DMS53 treated with DMSO at 0.1 percent for 48 hours (cell line): ENCODE measurements around the gene OPCML.

Experiments used
- DNase-seq: peaks from one replicate; lab custom pipeline; 2025; ENCODE audit not compliant: unreplicated experiment; lab: John Stamatoyannopoulos, UW

OPCML gene

DNA sequence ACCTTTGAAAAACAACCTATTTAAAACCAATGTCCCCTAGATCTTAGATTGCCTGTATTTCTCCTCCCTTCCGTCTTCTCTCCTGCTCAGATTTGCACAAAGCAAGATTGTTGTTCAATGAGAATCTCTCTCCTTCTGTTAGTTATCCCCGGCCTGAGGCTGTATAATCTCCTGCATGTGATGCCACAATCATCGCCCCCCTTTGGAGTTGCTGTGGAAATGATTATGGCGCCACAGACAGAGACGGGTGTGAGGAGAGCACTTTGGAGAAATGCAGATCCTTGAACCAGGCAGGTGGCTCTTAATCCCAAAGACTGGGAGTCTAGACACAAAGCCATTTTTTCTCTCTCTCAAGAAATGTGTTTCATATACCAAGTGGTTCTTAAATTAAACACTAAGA, 941.3 kb downstream of the OPCML start:
- DNase-seq: no peak

DNA sequence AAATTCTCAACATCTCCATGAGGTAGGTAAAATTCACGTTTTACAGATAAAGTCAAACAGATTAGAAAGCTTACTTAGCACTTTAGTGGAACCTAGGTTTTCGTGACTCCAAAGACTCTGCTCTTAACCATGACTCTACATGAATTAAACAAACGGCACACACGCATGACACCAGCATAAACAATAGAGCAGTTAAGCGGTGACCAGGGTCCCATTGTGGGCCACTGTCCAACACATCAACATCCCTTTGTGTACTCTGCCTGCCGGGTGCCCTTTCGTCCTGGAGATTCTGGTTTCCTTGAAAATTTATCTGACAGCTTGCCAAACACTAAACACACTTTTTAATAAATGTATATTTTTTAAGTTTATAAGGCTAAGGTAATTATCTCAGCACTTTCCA, 941.7 kb downstream of the OPCML start:
- no peak for DNase-seq

DNA sequence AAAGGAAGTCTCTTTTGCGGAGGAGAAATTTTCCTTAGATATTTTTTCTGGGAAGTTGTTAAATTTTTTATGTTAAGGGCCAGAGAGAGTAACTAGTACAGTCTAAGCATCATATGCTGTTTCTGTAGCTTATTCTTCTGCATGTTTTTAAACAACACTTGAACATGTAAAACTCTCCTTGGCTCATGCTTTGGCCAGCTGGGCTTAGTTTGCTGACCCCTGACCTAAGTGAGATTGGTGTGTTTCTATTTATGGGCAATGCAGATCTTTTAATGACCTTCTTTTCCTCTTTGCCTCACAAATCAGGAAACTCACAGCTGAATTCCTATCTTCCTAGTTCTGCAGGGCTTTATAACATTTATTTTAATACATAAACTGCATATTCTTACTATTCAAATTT, 942.5 kb downstream of the OPCML start:
- DNase-seq: no peak

DNA sequence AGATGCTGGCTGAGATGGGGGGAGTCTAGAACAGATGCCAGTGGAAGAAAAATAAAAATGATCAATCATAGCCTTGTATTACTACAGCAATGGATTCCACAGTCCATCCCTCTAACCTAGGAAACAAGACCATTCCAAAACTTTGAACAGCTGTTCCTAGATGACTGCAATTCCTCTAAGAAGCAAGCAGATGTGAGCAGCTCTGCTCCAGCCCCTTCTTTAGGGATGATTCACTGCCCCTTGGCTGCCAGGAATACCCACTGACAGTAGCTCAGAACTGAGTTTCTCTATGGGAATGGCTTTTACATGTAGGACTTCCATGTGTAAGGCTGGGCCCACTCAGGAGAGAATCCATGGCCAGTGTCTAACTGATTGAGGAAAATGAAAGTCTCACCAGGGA, 943.9 kb downstream of the OPCML start:
- no peak for DNase-seq

DNA sequence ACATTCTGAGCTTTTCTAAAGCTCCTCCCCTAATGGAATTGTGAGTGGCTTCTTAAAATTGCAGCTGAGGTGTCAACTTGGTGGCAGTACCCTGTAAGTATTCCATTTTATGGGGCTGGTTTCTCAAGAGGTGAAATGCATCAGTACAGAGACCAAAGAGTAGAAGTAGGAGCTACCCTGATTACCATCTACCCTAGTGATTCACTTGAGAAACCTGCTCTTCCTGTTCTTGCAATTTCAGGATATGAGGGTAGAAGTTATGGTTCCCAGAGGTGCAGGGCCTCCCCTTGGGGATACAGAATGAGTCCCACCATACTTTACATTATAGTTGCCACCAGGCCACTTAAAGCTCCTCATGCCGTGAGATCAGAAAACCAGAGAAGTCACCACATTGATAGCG, 944.6 kb downstream of the OPCML start:
- no peak for DNase-seq

DNA sequence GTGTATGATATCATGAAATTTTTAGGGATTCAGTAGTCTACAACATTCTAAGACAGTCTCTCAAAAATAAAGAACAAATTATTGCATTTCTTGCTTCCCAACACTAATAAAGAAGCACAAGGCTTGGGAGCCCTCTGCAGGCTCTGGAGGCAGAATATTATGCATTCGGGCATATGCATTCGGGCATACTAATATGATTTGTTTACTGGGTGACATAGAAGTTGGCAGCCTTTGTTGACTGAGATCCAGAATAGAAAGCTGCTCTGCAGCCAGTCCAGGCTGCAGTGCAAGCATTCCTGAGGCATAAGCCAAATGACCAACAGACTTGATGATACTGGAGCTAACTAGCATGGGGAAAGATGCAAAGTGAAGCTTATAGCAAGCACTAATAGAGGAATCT, 945.5 kb downstream of the OPCML start:
- no peak for DNase-seq

DNA sequence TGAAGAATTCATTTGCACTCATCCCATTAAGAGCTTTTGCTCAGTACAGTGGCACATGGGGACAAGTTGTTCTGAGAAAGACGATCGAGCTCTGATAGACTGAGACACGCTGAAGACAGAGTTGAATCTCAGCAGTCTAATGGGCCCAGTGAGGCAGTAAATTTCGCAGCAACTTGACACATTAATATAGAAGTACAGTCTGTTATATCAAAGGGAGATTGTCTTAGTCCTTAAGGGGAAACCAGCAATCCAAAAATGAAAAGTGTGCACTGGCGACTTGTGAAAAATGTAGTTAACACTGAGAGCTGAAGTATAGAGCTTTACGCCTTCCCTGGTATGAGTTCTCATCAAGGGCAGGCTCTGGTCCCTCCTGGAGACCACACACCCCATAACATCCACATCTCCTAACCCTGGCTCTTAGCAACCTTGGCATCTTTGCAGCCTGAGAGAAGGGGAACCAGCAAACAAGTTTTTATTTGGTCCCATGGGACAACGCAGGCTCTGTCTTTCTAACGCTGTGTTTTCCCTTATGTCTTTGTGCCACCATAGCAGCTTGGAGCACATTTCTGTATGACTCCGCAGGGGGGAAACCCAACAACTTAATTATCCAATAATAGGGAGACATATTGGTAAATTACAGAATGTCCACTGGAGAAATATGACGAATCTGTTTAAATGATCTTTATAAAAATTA, 952.5 kb downstream of the OPCML start:
- no peak for DNase-seq

DNA sequence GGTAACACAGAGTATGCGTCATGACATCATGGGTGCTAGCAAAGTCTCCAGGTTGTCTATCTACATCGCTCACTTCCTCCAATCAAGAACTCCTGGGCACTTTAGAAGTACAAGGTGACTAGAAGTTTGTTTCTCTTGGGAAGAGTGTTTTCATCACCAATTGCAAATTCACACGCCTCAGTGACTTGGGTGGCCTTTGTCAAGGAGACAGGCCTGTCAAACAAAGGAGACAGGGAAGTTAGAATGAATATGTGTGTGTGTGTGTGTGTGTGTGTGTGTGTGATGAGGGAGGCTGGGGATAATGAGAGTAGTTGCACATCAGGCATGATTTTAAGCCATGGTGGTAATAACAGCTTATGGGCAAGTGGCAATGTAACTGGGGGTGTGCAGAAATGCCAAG, 953.2 kb downstream of the OPCML start:
- DNase-seq: no peak

DNA sequence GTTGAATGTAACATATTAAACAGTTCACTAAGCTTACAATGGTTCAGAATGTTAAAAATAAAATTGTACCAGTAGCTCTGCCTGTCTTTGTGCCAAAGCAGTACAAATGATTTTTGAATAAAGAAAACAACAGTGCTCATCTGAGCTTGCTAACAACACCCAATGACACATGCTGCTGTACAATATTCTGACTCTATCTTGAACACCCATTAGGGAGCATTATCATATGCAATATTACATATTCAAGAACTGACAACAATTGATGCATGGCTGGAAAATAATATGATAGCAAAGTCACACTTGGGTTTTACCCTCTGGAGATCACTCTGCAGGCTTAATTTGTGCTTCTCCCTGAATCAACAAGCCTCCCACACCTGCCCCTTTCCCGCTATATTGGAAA, 953.7 kb downstream of the OPCML start:
- no peak for DNase-seq

DNA sequence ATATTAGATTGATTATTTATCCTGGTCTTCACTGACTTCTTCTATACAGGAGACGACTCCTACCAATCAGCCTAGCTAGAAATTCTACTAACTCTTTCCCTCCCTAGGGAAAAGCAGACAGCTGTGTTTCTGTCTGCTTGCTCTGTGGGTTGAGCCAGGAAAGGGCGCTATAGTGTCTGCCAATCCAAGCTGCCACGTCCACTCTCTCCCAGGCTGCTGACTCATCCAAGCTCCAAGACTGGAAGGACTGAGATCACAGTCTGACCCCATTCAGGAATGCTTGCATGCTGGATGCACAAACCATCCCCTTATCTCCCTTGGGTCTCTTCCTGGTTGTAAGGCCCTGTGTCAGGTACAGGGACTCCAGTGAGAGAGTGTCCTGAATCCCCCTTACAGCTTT, 955.6 kb downstream of the OPCML start:
- DNase-seq: peak; percentile 84

DNA sequence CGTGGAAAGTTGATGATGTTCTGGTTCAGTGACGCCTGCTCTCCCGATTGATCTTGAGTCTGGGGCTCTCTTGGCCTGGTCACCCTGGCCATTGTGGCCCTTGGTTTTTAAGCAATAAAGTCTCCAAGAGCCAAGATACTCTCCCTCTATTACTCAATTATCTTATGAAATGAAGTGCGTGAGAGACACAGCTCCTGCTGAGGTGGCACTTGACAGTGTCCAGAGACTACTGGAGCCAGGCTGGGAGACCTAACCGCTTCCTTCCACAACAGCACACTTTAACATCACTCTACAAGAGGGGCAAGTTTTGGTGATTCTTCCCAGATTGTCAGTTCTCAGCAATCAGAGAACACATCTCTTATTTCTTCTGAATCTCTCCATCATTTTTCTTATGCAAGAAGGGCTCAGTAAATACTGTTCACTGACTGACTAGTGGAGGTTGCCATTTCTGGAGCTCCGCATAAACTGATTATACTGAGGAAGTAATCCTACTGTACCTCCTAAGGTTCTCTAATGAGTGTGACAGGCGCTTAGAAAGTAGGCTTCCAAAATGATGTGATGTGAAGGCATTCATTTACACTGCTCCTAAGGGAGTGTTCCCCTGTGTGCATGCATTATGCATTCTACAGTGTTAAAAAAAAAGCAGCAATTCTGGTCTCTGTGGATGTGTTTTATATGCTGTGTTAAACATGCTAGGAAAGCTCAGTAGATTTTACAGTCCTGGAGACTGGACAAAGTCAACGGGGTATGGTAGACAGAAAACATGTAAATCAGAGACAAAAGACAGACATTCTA, 968.0 kb downstream of the OPCML start:
- no peak for DNase-seq

DNA sequence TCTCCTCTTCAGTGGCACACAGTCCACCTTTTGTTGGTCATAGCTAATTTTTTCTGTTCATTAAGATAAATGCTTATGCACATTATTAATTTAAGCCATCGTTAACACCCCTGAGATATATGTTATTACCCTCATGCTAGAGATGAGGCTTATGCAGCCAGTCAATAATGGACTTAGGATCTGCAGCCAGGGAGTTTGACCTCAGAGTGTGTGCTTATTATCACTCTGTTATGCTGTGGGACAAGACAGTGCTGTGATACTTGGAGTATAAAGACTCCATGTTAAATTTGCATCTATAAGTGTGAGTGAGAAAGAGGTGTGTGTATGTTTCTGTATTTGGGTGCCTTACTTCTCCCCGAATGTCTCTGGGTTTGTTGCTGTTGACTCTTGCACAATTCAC, 969.3 kb downstream of the OPCML start:
- DNase-seq: no peak

DNA sequence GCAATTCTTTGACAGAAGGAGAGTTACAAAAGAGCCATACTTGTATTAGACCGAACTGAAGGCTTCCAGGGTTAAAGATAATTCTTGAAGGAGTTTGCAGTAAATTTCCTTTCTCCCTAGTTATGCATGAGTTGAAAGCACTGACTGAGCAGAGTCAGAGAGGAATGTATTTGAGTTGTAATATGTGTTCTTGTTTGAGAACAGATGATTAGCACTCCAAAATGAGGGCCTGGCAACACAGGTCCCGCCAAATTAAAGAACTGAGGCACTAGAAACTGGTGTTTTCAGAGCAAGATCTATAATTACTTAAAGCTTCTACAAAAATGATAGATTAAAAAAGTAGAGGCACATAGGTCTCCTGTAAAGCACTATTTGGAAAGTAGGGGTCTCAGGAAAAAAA, 970.4 kb downstream of the OPCML start:
- DNase-seq: no peak

DNA sequence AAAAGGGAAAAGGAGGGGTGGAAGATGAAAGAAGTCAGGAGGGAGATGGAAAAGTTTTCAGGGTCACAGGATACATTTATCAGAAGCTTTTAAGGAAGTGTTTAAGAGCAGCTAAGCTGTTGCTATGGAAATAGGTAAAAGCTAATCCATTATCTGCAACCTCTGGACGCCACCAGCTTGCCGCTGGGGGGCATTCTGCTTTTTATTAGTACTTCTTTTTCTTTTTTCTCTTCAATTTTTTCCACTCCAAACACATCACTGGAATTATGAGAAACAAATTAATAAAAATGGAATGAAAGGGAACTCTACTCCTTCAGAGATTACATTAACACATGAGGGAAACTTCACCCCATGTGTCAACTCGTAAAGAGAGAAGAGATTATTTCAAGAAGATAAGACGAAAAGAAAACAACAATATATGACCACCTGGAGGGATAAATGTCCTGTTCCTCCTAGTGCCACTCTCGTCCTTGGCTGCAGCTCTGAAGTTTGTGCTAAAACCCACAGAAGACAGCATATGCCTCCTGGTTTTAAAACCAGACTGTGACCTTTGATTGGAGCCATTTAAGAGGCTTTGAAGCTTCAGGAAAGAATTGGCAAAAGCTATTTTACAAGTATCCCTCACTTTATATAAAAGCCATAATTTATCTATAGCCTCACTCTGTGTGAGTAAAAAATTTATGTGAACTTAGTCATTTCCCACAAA, 972.8 kb downstream of the OPCML start:
- no peak for DNase-seq

DNA sequence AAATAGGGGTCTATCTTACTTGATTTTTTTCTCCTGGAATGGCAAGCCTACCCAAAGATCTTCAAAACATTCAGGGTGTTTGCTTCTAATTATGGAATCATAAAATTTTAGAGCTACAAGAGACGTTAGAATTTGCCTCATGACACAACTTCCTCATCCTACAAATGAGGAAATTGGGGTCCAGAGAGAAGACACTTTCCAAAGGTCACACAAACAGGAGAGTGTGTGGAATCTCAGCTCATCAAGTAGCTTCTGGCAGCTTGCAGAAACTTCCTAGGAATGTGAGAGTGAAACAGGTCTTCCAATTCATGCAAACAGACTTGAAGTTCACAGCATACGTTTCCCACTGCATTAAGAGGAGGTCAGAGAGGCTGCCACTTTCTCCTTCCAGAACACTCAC, 976.0 kb downstream of the OPCML start:
- DNase-seq: no peak

DNA sequence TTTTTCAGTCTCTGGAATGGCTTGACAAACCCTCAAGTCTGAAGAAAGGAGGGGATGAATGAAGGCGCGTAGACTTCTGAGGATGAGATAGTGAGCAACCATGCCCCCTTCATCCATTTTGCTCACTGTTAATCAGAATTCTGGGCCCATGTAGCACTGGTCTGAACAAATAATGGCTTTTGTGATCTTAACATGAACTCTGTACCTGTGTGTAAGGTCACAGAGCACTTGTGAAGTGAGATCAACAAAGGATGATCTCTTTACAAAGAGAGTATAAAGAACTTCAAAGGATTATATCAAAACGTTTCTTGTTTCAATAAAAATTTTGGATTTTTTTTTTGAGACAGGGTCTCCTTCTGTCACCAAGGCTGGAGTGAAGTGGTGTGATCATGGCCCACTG, 976.7 kb downstream of the OPCML start:
- DNase-seq: no peak

DNA sequence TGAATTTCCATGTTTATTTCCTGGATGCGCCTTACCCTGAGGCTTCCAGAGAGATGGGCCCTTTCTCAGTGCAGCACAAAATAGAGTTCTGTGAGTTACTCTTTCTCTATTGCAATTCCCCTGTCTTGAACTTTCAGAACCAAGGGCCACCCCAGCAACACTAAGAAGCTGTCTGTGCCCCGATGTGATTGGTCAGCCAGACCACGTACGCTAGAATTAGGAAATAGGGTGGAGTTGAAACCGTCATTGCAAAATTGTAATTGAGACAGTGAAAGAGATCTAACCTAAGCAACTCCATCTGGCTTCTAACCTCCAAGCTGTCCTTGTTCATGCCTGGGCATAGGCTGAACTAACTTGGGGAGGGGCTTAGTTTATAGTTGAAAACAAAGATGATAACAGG, 981.3 kb downstream of the OPCML start:
- no peak for DNase-seq

DNA sequence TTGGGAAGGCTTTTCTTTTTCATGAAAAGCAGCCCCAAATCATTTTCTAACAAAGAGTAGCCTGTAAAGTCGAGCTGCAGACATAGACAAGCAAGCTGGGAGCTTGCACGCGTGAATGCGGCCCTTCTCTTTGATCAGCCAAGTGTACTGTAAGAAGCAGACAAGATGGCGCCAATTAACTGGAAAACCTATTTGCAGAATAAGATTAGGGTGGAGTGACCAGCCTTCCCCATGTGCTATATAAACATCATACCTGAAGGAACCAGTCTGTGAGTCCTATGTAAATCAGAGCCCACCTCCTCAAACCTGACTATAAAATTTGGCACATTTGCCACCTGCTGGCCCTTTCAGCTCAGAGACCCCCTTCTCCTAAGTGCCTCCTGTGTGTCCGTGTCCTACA, 982.7 kb downstream of the OPCML start:
- DNase-seq: no peak

DNA sequence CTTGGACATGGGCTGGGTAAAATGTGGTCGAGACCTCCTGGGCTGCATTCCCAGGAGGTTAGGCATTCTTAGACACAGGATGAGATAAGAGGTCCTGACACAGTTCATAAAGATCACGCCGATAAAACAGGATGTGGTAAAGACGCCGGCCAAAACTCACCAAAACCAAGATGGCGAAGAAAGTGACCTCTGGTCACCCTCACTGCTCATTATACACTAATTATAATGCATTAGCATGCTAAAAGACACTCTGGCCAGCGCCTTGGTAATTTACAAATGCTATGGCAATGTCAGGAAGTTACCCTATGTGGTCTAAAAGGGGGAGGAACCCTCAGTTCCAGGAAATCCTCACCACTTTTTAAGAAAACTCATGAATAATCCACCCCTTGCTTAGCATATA, 983.3 kb downstream of the OPCML start:
- DNase-seq: no peak

DNA sequence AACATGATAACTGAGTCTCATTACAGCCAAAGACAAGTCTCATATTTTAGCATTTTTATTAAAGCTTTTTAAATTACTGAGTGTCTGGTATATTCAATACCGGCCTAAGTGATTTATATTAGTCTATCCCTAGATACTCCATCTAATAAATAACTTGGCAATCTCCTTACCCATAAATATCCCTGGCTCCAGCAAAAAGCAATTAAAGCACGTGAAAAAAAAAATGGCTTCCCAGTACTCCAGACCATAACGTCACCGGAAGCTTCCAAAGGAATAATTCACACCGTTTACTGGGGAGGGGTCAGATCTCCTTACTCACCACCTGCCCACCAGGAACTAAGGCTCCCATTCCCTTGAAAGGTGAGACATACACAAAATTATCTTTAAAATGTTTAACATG, 988.3 kb downstream of the OPCML start:
- DNase-seq: no peak

DNA sequence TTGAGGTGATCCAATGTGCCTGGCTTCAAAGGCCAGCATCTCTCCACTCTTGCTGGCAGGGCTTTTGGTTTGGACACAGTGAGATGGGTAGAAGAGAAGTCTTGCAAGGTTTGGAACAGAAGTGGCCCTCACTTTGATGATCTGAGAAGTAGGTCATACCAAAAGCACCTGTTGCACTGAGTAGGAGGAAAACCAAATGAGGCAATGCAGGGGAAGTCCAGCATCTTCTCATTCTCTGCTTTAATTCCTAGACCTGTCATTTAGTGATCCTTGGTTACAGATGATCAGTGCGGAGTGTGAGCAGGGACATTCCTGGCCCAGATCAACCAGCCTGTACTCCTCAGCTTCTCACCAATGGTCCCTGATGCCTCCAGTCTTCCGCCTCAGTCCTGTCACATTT, 990.5 kb downstream of the OPCML start:
- no peak for DNase-seq

DNA sequence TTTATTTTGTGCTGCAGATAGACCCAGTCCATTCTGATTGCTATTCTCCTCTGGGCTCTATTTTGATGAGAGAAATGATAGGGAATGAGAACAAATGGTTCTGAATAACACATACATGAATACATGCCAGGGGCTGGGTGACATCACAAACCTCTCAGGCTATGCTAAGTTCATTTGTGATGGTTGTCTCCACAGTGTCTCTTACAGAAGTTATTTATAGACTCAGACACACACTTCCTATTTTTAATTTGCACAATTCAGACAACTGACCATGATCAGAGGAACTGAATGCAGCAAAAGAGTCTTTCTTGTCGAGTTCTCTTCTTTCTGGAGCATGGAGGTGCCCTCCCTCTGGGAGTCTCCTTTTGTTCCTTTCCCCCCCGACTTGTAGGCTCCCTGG, 991.7 kb downstream of the OPCML start:
- no peak for DNase-seq
